HepG2 (cell line): ENCODE measurements around the gene MARF1. TPM values are rescaled to one million over a fixed set of nuclear protein-coding genes. Genes with fewer than 3 reads are reported as not detected.

Experiments
- AHDC1 ChIP-seq: sonication (generic); formaldehyde crosslinking; IDR thresholded peaks from 2 replicates; pipeline ENCODE4 v1.5.1; 2020; ENCODE audit warnings: mild to moderate bottlenecking, missing genetic modification reagents, borderline replicate concordance
- ASH2L ChIP-seq: fragments of 300-600, 200-600 bp; sonication (generic); IDR thresholded peaks from 2 replicates; pipeline ENCODE4 v1.7.0; 2017; ENCODE audit warnings: low read depth, mild to moderate bottlenecking, moderate library complexity, mixed read lengths, low read length; ENCODE audit not compliant: insufficient read length
- ATF1 ChIP-seq: IDR thresholded peaks from 2 replicates; pipeline ENCODE4 v1.6.1; 2016; ENCODE audit warnings: mild to moderate bottlenecking, control low read depth
- CEBPB ChIP-seq: IDR thresholded peaks from 2 replicates; pipeline ENCODE4 v1.6.1; 2011; ENCODE audit warnings: low read depth, low read length, improper control_type of control experiment, borderline replicate concordance
- ELF1 ChIP-seq: sonication (generic); formaldehyde crosslinking; IDR thresholded peaks from 2 replicates; pipeline ENCODE4 v1.4.0; 2020; ENCODE audit warnings: missing genetic modification reagents
- FUBP1 ChIP-seq: sonication (generic); formaldehyde crosslinking; IDR thresholded peaks from 2 replicates; pipeline ENCODE4 v1.5.1; 2020; ENCODE audit warnings: missing genetic modification reagents, mild to moderate bottlenecking, borderline replicate concordance
- KDM4B ChIP-seq: sonication (generic); formaldehyde crosslinking; IDR thresholded peaks from 2 replicates; pipeline ENCODE4 v1.4.0; 2020; ENCODE audit warnings: missing genetic modification reagents
- KLF16 ChIP-seq, 2 experiments: sonication (generic) in 1 of 2; formaldehyde crosslinking in 1 of 2; IDR thresholded peaks; 2 replicates each; pipeline versions ENCODE4 v1.6.1 to v1.8.0; 2016 to 2023; ENCODE audit warnings: missing genetic modification reagents in 2 of 2, missing compliant biosample characterization in 1 of 2
- MIER3 ChIP-seq: IDR thresholded peaks from 2 replicates; pipeline ENCODE4 v1.6.1; 2016; ENCODE audit warnings: missing compliant biosample characterization, borderline replicate concordance
- NR2F2 ChIP-seq: IDR thresholded peaks from 2 replicates; pipeline ENCODE4 v1.6.1; 2012; ENCODE audit warnings: low read depth, inconsistent platforms, borderline replicate concordance
- RFXAP ChIP-seq: sonication (generic); formaldehyde crosslinking; IDR thresholded peaks from 2 replicates; pipeline ENCODE4 v1.4.0; 2020; ENCODE audit warnings: missing genetic modification reagents, borderline replicate concordance
- SALL1 ChIP-seq: sonication (generic); formaldehyde crosslinking; IDR thresholded peaks from 2 replicates; pipeline ENCODE4 v1.8.0; 2022; ENCODE audit warnings: mild to moderate bottlenecking, missing genetic modification reagents
- SOX6 ChIP-seq, 2 experiments: fragments of 450-650 bp in 1 of 2; sonication (generic) in 1 of 2; formaldehyde crosslinking in 1 of 2; IDR thresholded peaks; 2 replicates each; pipeline versions ENCODE4 v1.4.0 to v1.6.1; 2017 to 2020; ENCODE audit warnings: antibody characterized with exemption in 1 of 2, mild to moderate bottlenecking in 1 of 2, missing genetic modification reagents in 1 of 2
- TAF15 ChIP-seq: fragments of 200-400 bp; formaldehyde crosslinking; IDR thresholded peaks from one replicate; pipeline ENCODE4 v1.6.1; 2018; ENCODE audit warnings: mild to moderate bottlenecking, low read depth, low read length; ENCODE audit not compliant: poor library complexity, severe bottlenecking
- TCF7 ChIP-seq: sonication (generic); IDR thresholded peaks from 2 replicates; pipeline ENCODE4 v1.6.1; 2016; ENCODE audit warnings: antibody characterized with exemption, low read depth
- USF2 ChIP-seq, 2 experiments: sonication (generic) in 1 of 2; formaldehyde crosslinking in 1 of 2; IDR thresholded peaks; 2 replicates each; pipeline versions ENCODE4 v1.5.1 to v1.6.1; 2011 to 2020; ENCODE audit warnings: borderline replicate concordance in 1 of 2, low read depth in 1 of 2, low read length in 1 of 2, mild to moderate bottlenecking in 1 of 2, missing genetic modification reagents in 1 of 2, moderate library complexity in 1 of 2
- ZNF350 ChIP-seq: sonication (generic); formaldehyde crosslinking; IDR thresholded peaks from 2 replicates; pipeline ENCODE4 v1.4.0; 2020; ENCODE audit warnings: mild to moderate bottlenecking, low read depth, missing genetic modification reagents, borderline replicate concordance
- ZSCAN25 ChIP-seq: sonication (generic); formaldehyde crosslinking; IDR thresholded peaks from 2 replicates; pipeline ENCODE4 v1.8.0; 2022; ENCODE audit warnings: mild to moderate bottlenecking, missing genetic modification reagents
- polyA plus RNA-seq, 8 experiments: library from polyadenylated mRNA; depleted of rRNA in 3 of 8; stranded (reverse) in 7 of 8; unstranded in 1 of 8; fragments of >200 nt; fragmentation: Illumina TruSeq in 4 of 8; extraction: Trizol in 4 of 8; gene quantifications; 2 replicates each; pipeline versions ENCODE4 v1.2.1 to v1.2.3, GENCODE V29; 2011 to 2016; ENCODE audit warnings: low read depth in 4 of 8, missing spikeins in 1 of 8, mixed read lengths in 1 of 8; ENCODE audit not compliant: insufficient read depth in 1 of 8
- total RNA-seq, 5 experiments: library from RNA; depleted of rRNA; stranded (reverse); fragments of >200 nt; fragmentation: Illumina TruSeq; extraction: Trizol; gene quantifications; 2 replicates each; pipeline ENCODE4 v1.2.3, GENCODE V29; 2016; ENCODE audit warnings: low read depth in 1 of 5

The MARF1 gene
- total and polyA plus RNA-seq, 2 of the 13 experiments (the other 11 are each of a cell fraction or from before 2014, with no cell fraction given) = 8.7 to 20.7 TPM

DNA sequence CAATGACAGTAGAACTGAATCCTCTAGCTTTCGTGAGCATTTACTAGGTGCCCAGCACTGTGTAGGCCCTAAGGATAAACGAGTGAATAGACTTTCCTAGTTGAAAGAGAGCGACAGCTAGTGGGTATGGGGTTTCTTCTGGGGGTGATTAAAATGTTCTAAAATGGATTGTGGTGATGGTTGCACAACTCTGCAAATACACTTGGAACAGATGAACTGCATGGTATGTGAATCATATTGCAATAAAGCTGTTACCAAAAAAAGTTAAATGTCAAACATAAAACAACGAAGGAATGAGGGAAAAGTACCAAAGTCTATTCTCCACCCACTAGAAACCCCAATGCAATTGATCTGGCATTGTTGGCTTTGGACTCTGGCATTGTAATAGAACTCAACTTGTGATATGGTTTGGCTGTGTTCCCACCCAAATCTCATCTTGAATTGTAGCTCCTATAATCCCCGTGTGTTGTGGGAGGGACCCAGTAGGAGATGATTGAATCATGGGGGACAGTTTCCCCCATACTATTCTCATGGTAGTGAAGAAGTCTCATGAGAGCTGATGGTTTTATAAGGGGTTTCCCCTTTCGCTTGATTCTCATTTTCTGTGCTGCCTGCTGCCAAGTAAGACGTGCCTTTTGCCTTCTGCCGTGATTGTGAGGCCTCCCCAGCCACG lies 70.5 kb downstream of the MARF1 start (continued):
- TF ChIP-seq AHDC1 (no peak), NR2F2 (peak; percentile 18; the same call in 1 of the 2 replicates), TCF7 (0 out of 2 replicates have a peak, but pooled peaks have one; percentile 45), ASH2L (no peak), KLF16 (CRISPR knock-in tag; IDR thresholded peaks at IDR 0.05) (no peak), ZSCAN25 (CRISPR knock-in tag) (no peak), USF2 (IDR thresholded peaks at IDR 0.05; ENCODE audit: low read depth, low read length) (no peak), USF2 (CRISPR knock-in tag; IDR thresholded peaks at IDR 0.05; ENCODE audit: borderline replicate concordance) (no peak), ZNF350 (CRISPR knock-in tag) (no peak), FUBP1 (CRISPR knock-in tag) (no peak), RFXAP (CRISPR knock-in tag) (0 out of 2 replicates have a peak, but pooled peaks have one; percentile 29), SOX6 (IDR thresholded peaks at IDR 0.05) (no peak), SOX6 (CRISPR knock-in tag; IDR thresholded peaks at IDR 0.05) (peak; percentile 93), KDM4B (CRISPR knock-in tag) (0 out of 2 replicates have a peak, but pooled peaks have one; percentile 35), ELF1 (CRISPR knock-in tag) (no peak), MIER3 (CRISPR knock-in tag) (0 out of 2 replicates have a peak, but pooled peaks have one; percentile 58), SALL1 (CRISPR knock-in tag) (peak; percentile 46; the same call in 1 of the 2 replicates), CEBPB (peak; percentile 93), TAF15 (no peak), ATF1 (CRISPR knock-in tag) (peak; percentile 51; the same call in 1 of the 2 replicates)
